H9 (cell line): Measurements from ENCODE around the gene RPP38. TPM values are rescaled to one million over a fixed set of nuclear protein-coding genes. Genes with fewer than 3 reads are reported as not detected.

Experiments
- DNase-seq: peaks from one replicate; pipeline ENCODE4 v3.0.0-alpha.2; 2017
- H2AFZ ChIP-seq: one replicate; pipeline ENCODE4 v1.6.1; 2013; ENCODE audit warnings: mild to moderate bottlenecking, low read length, control low read depth, moderate library complexity
- H2AK5ac ChIP-seq: 2 replicates; pipeline ENCODE4 v1.6.1; 2013; ENCODE audit warnings: low read length, control low read depth, mixed read lengths; ENCODE audit not compliant: insufficient read length
- H2BK120ac ChIP-seq: one replicate; pipeline ENCODE4 v1.6.1; 2013; ENCODE audit warnings: low read depth, mild to moderate bottlenecking, low read length, control low read depth, inconsistent platforms; ENCODE audit not compliant: poor library complexity, severe bottlenecking
- H2BK12ac ChIP-seq: 2 replicates; pipeline ENCODE4 v1.6.1; 2013; ENCODE audit warnings: low read length, control low read depth, mixed read lengths, low read depth; ENCODE audit not compliant: insufficient read length
- H2BK15ac ChIP-seq: 2 replicates; pipeline ENCODE4 v1.6.1; 2013; ENCODE audit warnings: low read depth, low read length, control low read depth
- H2BK20ac ChIP-seq: one replicate; pipeline ENCODE4 v1.6.1; 2013; ENCODE audit warnings: low read depth, mild to moderate bottlenecking, low read length, control low read depth, inconsistent platforms; ENCODE audit not compliant: poor library complexity, severe bottlenecking
- H2BK5ac ChIP-seq: 2 replicates; pipeline ENCODE4 v1.6.1; 2013; ENCODE audit warnings: low read length, control low read depth, mixed read lengths; ENCODE audit not compliant: insufficient read length
- H3K14ac ChIP-seq: 2 replicates; pipeline ENCODE4 v1.6.1; 2013; ENCODE audit warnings: low read length, control low read depth; ENCODE audit not compliant: insufficient read depth
- H3K18ac ChIP-seq: 2 replicates; pipeline ENCODE4 v1.6.1; 2013; ENCODE audit warnings: low read depth, mild to moderate bottlenecking, mixed read lengths, low read length, control low read depth; ENCODE audit not compliant: insufficient read length
- H3K23ac ChIP-seq: 2 replicates; pipeline ENCODE4 v1.6.1; 2013; ENCODE audit warnings: low read length, control low read depth, mixed read lengths, low read depth; ENCODE audit not compliant: insufficient read length
- H3K23me2 ChIP-seq: 2 replicates; pipeline ENCODE4 v1.6.1; 2013; ENCODE audit warnings: low read depth, mild to moderate bottlenecking, mixed read lengths, low read length, control low read depth; ENCODE audit not compliant: insufficient read length, poor library complexity, severe bottlenecking
- H3K27ac ChIP-seq: 2 replicates; pipeline ENCODE4 v1.5.1; 2013; ENCODE audit warnings: low read length, control low read depth, mixed read lengths, low read depth; ENCODE audit not compliant: insufficient read length
- H3K27me3 ChIP-seq: 2 replicates; pipeline ENCODE4 v1.6.1; 2013; ENCODE audit warnings: low read length, control low read depth, inconsistent platforms; ENCODE audit not compliant: insufficient read depth
- H3K4ac ChIP-seq: 2 replicates; pipeline ENCODE4 v1.6.1; 2013; ENCODE audit warnings: low read depth, mild to moderate bottlenecking, control low read depth, inconsistent platforms, low read length, moderate library complexity
- H3K4me1 ChIP-seq: 2 replicates; pipeline ENCODE4 v1.6.1; 2013; ENCODE audit warnings: low read length, control low read depth, inconsistent platforms; ENCODE audit not compliant: insufficient read depth
- H3K4me2 ChIP-seq: 2 replicates; pipeline ENCODE4 v1.6.1; 2013; ENCODE audit warnings: low read length, control low read depth, mixed read lengths; ENCODE audit not compliant: insufficient read length, insufficient read depth
- H3K56ac ChIP-seq: 2 replicates; pipeline ENCODE4 v1.6.1; 2013; ENCODE audit warnings: low read depth, mild to moderate bottlenecking, mixed read lengths, low read length, control low read depth; ENCODE audit not compliant: insufficient read length
- H3K79me1 ChIP-seq: 2 replicates; pipeline ENCODE4 v1.6.1; 2013; ENCODE audit warnings: low read depth, mild to moderate bottlenecking, moderate library complexity, low read length, control low read depth, inconsistent platforms; ENCODE audit not compliant: insufficient read depth, poor library complexity, severe bottlenecking
- H3K79me2 ChIP-seq: 2 replicates; pipeline ENCODE4 v1.6.1; 2013; ENCODE audit warnings: low read length, control low read depth, inconsistent platforms; ENCODE audit not compliant: insufficient read depth
- H3K9ac ChIP-seq: 2 replicates; pipeline ENCODE4 v1.6.1; 2013; ENCODE audit warnings: low read length, control low read depth, mixed read lengths; ENCODE audit not compliant: insufficient read length; ENCODE audit errors: extremely low read depth
- H3K9me3 ChIP-seq: one replicate; pipeline ENCODE4 v1.6.1; 2013; ENCODE audit warnings: low read depth, low read length, inconsistent platforms; ENCODE audit not compliant: control insufficient read depth
- H3T11ph ChIP-seq: one replicate; pipeline ENCODE4 v1.6.1; 2013; ENCODE audit warnings: mild to moderate bottlenecking, low read length, control low read depth, inconsistent platforms
- H4K20me1 ChIP-seq: one replicate; pipeline ENCODE4 v1.6.1; 2013; ENCODE audit not compliant: control insufficient read depth, insufficient read length, insufficient read depth
- H4K5ac ChIP-seq: 2 replicates; pipeline ENCODE4 v1.6.1; 2013; ENCODE audit warnings: low read depth, mild to moderate bottlenecking, mixed read lengths, low read length, control low read depth; ENCODE audit not compliant: insufficient read length
- H4K8ac ChIP-seq: replicated peaks from 2 replicates; pipeline ENCODE4 v1.6.1; 2013; ENCODE audit warnings: low read length, control low read depth, mixed read lengths, low read depth; ENCODE audit not compliant: insufficient read length
- H4K91ac ChIP-seq: 2 replicates; pipeline ENCODE4 v1.6.1; 2013; ENCODE audit warnings: low read depth, mild to moderate bottlenecking, moderate library complexity, mixed read lengths, low read length, control low read depth; ENCODE audit not compliant: insufficient read length
- H3K27ac Mint-ChIP-seq, 3 experiments: 2 replicates in 2 of 3; 3 replicates in 1 of 3; pipeline ENCODE4 v1.8.0; 2020 to 2021; ENCODE audit warnings: mixed read lengths in 3 of 3, mild to moderate bottlenecking in 1 of 3, moderate library complexity in 1 of 3
- H3K27me3 Mint-ChIP-seq: 2 replicates; pipeline ENCODE4 v1.8.0; 2021; ENCODE audit warnings: low read depth, mild to moderate bottlenecking, moderate library complexity, mixed read lengths
- H3K36me3 Mint-ChIP-seq, 3 experiments: 2 replicates in 2 of 3; 3 replicates in 1 of 3; pipeline ENCODE4 v1.8.0; 2020 to 2021; ENCODE audit warnings: low read depth in 3 of 3, mixed read lengths in 3 of 3; ENCODE audit not compliant: insufficient read depth in 1 of 3
- H3K4me1 Mint-ChIP-seq, 2 experiments: 2 replicates each; pipeline ENCODE4 v1.8.0; 2020; ENCODE audit warnings: mixed read lengths in 2 of 2
- H3K4me3 Mint-ChIP-seq, 2 experiments: 2 replicates in 1 of 2; 3 replicates in 1 of 2; pipeline ENCODE4 v1.8.0; 2020 to 2021; ENCODE audit warnings: mild to moderate bottlenecking in 2 of 2, mixed read lengths in 2 of 2, moderate library complexity in 1 of 2
- H3K9me3 Mint-ChIP-seq, 2 experiments: 2 replicates in 1 of 2; 3 replicates in 1 of 2; pipeline ENCODE4 v1.8.0; 2020; ENCODE audit warnings: mild to moderate bottlenecking in 2 of 2, mixed read lengths in 2 of 2, moderate library complexity in 1 of 2
- WGBS: extraction: QIAGEN DNeasy Blood & Tissue Kit; methylation state at CpG from one replicate; pipeline ENCODE4 v1.1.7; 2013; ENCODE audit warnings: missing lambda C conversion rate, low lambda C conversion rate, mixed read lengths; ENCODE audit not compliant: insufficient read length; ENCODE audit errors: extremely low coverage; 5-methylcytosine and 5-hydroxymethylcytosine counted together
- total RNA-seq: library from RNA; stranded (reverse); gene quantifications from 2 replicates; pipeline ENCODE4 v1.2.1, GENCODE V29; 2021
- TF ChIP-seq, protein P1 (sequence below): fragments of 200-600 bp; sonication (generic); conservative IDR thresholded peaks from 3 replicates; pipeline ENCODE4 v1.8.0; 2021; ENCODE audit warnings: antibody characterized with exemption, mild to moderate bottlenecking

Gene RPP38
- total RNA-seq, 1 experiment from 2014 or later = 26.6 TPM

- no peak overlapping the region for H2BK12ac ChIP-seq
- H3K23me2 ChIP-seq = no peaks in the 10 kb centered on the region
- no peak overlapping the region for H3K9ac ChIP-seq
- Mint-ChIP-seq H3K4me1 (no peaks in the 10 kb centered on the region), H3K27ac (no peak overlapping the region), H3K36me3 (peaks cover 15 to 27% (median 17%) of the 10 kb centered on the region in 3 experiments), H3K27me3 (peaks cover 5% of the 10 kb centered on the region), H3K9me3 (peaks cover 24 to 25% of the 10 kb centered on the region in 2 experiments), H3K4me3 (no peak overlapping the region)
- no peak overlapping the region for H2BK120ac ChIP-seq
- H2AK5ac ChIP-seq = no peak overlapping the region
- H2BK5ac ChIP-seq = no peak overlapping the region
- H4K20me1 ChIP-seq = no peaks in the 10 kb centered on the region
- whole genome bisulfite sequencing = no CpG with 5 or more reads among the region's 3 CpGs
- no peaks in the 10 kb centered on the region for H3K4me1 ChIP-seq
- no peak overlapping the region for H4K91ac ChIP-seq
- H2AFZ ChIP-seq = no peak overlapping the region
- no peak overlapping the region for H3K56ac ChIP-seq
- no peaks in the 10 kb centered on the region for H3K27me3 ChIP-seq
- no peak for DNase-seq
- H2BK15ac ChIP-seq = no peak overlapping the region; the same call in 1 of the 2 replicates
- no peak overlapping the region; the same call in 1 of the 2 replicates for H3K14ac ChIP-seq
- no peaks in the 10 kb centered on the region for H3K79me2 ChIP-seq
- H3K23ac ChIP-seq = no peak overlapping the region
- TF ChIP-seq, protein P1, sequence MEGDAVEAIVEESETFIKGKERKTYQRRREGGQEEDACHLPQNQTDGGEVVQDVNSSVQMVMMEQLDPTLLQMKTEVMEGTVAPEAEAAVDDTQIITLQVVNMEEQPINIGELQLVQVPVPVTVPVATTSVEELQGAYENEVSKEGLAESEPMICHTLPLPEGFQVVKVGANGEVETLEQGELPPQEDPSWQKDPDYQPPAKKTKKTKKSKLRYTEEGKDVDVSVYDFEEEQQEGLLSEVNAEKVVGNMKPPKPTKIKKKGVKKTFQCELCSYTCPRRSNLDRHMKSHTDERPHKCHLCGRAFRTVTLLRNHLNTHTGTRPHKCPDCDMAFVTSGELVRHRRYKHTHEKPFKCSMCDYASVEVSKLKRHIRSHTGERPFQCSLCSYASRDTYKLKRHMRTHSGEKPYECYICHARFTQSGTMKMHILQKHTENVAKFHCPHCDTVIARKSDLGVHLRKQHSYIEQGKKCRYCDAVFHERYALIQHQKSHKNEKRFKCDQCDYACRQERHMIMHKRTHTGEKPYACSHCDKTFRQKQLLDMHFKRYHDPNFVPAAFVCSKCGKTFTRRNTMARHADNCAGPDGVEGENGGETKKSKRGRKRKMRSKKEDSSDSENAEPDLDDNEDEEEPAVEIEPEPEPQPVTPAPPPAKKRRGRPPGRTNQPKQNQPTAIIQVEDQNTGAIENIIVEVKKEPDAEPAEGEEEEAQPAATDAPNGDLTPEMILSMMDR = no peak
- H3K4ac ChIP-seq = no peak overlapping the region
- no peak overlapping the region for H3T11ph ChIP-seq
- H3K79me1 ChIP-seq = no peaks in the 10 kb centered on the region
- H2BK20ac ChIP-seq = no peak overlapping the region
- H4K8ac ChIP-seq = no peak overlapping the region
- peaks cover 9% of the 10 kb centered on the region for H3K9me3 ChIP-seq
- H3K18ac ChIP-seq = no peak overlapping the region
- no peak overlapping the region for H3K27ac ChIP-seq
- H3K4me2 ChIP-seq = no peak overlapping the region
- H4K5ac ChIP-seq = no peak overlapping the region
Measured at GRCh38 chr10:15068802-15069201, 28.4 kb upstream of the RPP38 start.
